NB4 (cell line): ENCODE data around the gene MRPL47.

Experiments used
- DNase-seq: peaks from one replicate; pipeline ENCODE4 v3.0.0; 2010; ENCODE audit warnings: low read depth
- H3K4me3 ChIP-seq: one replicate; pipeline ENCODE4 v1.5.1; 2011; ENCODE audit warnings: mild to moderate bottlenecking, low read depth, low read length, moderate library complexity
- MAX ChIP-seq: IDR thresholded peaks from 2 replicates; pipeline ENCODE4 v1.6.1; 2011; ENCODE audit warnings: low read depth, low read length
- POLR2A ChIP-seq: IDR thresholded peaks from 2 replicates; pipeline ENCODE4 v1.6.1; 2011; ENCODE audit warnings: mild to moderate bottlenecking; ENCODE audit not compliant: insufficient read length; ENCODE audit errors: extremely low read depth

MRPL47 gene

GRCh38 chr3:179541094-179541493, 63.3 kb downstream of the MRPL47 start:
- DNase-seq, result no peak
- no peak overlapping the region for H3K4me3 ChIP-seq
- TF ChIP-seq POLR2A (no peak), MAX (no peak)
